HL-60 (cell line): Measurements from ENCODE around the gene HSPB3.
"Not testable (repeated sequence)": the region's sequence is repeated elsewhere in the genome, so short reads cannot be mapped to it uniquely, and the experiment has no call there.

Source experiments
- DNase-seq, 2 experiments: peaks; one replicate each; pipeline ENCODE4 v3.0.0-alpha.2; 2010 to 2020; ENCODE audit warnings: low read depth in 1 of 2, low spot score in 1 of 2
- H3K27ac ChIP-seq: fragments of 250-450 bp; sonication (Bioruptor Pico); replicated peaks from 2 replicates; pipeline ENCODE4 v1.5.1; 2020; ENCODE audit warnings: mild to moderate bottlenecking, moderate library complexity
- H3K27me3 ChIP-seq: fragments of 250-450 bp; sonication (Bioruptor Pico); 2 replicates; pipeline ENCODE4 v1.5.1; 2021; ENCODE audit warnings: mild to moderate bottlenecking, moderate library complexity; ENCODE audit not compliant: insufficient read depth, poor library complexity, severe bottlenecking
- H3K4me3 ChIP-seq: replicated peaks from 2 replicates; pipeline ENCODE4 v1.5.1; 2011; ENCODE audit warnings: mild to moderate bottlenecking, control low read depth, low read length; ENCODE audit not compliant: insufficient read depth
- CTCF ChIP-seq: IDR thresholded peaks from one replicate; pipeline ENCODE4 v1.5.1; 2011; ENCODE audit warnings: low read length, control low read depth, inconsistent platforms; ENCODE audit not compliant: insufficient read depth
- GABPA ChIP-seq: IDR thresholded peaks from 2 replicates; pipeline ENCODE4 v1.6.1; 2012; ENCODE audit warnings: low read depth
- POLR2AphosphoS5 ChIP-seq: IDR thresholded peaks from 2 replicates; pipeline ENCODE4 v1.6.1; 2012; ENCODE audit warnings: low read depth
- REST ChIP-seq: IDR thresholded peaks from 2 replicates; pipeline ENCODE4 v1.6.1; 2012; ENCODE audit warnings: low read depth; ENCODE audit not compliant: insufficient replicate concordance
- SPI1 ChIP-seq: IDR thresholded peaks from 2 replicates; pipeline ENCODE4 v1.6.1; 2012; ENCODE audit warnings: low read depth, mild to moderate bottlenecking, borderline replicate concordance

The HSPB3 gene

GRCh38 chr5:54484219-54484894 lies 28.9 kb downstream of the HSPB3 start:
- Histone ChIP-seq H3K27ac (no peak overlapping the region), H3K4me3 (no peak overlapping the region), H3K27me3 (no peaks in the 10 kb centered on the region)
- no peak for DNase-seq
- TF ChIP-seq GABPA (no peak), SPI1 (no peak), REST (no peak), POLR2AphosphoS5 (no peak)

- H3K4me3 ChIP-seq, DNase-seq, H3K27me3 ChIP-seq, H3K27ac ChIP-seq: not testable (repeated sequence)
These were observed 30.2 kb downstream of the HSPB3 start for GRCh38 chr5:54485659-54486058.

GRCh38 chr5:54489648-54489979 lies 34.1 kb downstream of the HSPB3 start:
- not testable (repeated sequence) for DNase-seq, H3K27ac ChIP-seq, H3K27me3 ChIP-seq, H3K4me3 ChIP-seq

GRCh38 chr5:54491326-54491725 lies 35.8 kb downstream of the HSPB3 start:
- no peaks in the 10 kb centered on the region for H3K27me3 ChIP-seq
- H3K27ac ChIP-seq, result no peak overlapping the region
- no peak overlapping the region for H3K4me3 ChIP-seq
- TF ChIP-seq SPI1, result no peak
- no peak for TF ChIP-seq REST
- TF ChIP-seq CTCF, result no peak
- DNase-seq, result no peak

GRCh38 chr5:54492178-54492577 lies 36.7 kb downstream of the HSPB3 start:
- Histone ChIP-seq H3K4me3 (no peak overlapping the region), H3K27me3 (no peaks in the 10 kb centered on the region), H3K27ac (no peak overlapping the region)
- DNase-seq, result no peak
- TF ChIP-seq POLR2AphosphoS5 (no peak), REST (no peak), CTCF (no peak), SPI1 (no peak), GABPA (no peak)
